ENCODE results near the gene PROM2.

PROM2 gene

GRCh38 chr2:95326433-95327140 lies 52.3 kb downstream of the PROM2 start:
- no peak overlapping the region for H4K8ac ChIP-seq (ENCODE audit: low read depth, low read length)
- H3K27me3 ChIP-seq (ENCODE audit: insufficient read depth, low read length): no peaks in the 10 kb centered on the region
- H3K18ac ChIP-seq (ENCODE audit: low read length): no peak overlapping the region
- H2AK5ac ChIP-seq (ENCODE audit: low read length): no peak overlapping the region
- no peak overlapping the region for H3K4ac ChIP-seq (ENCODE audit: low read depth, low read length)
- H2BK12ac ChIP-seq (ENCODE audit: low read length): no peak overlapping the region
- no peak overlapping the region for H2BK5ac ChIP-seq (ENCODE audit: low read depth, low read length, poor library complexity)
- no peaks in the 10 kb centered on the region for H3K36me3 ChIP-seq (ENCODE audit: control insufficient read depth in 1 of 2, insufficient read depth in 2 of 2, low read length in 2 of 2)
- H4K91ac ChIP-seq (ENCODE audit: low read depth, low read length): no peak overlapping the region
- no peak overlapping the region for H3K14ac ChIP-seq (ENCODE audit: low read length)
- H2BK120ac ChIP-seq (ENCODE audit: insufficient read depth, low read length, poor library complexity): no peak overlapping the region
- no peak overlapping the region for H3K4me3 ChIP-seq (ENCODE audit: low read depth, low read length)
- H3K9me3 ChIP-seq (ENCODE audit: insufficient read depth, low read depth, low read length): no peaks in the 10 kb centered on the region
- H3K79me1 ChIP-seq (ENCODE audit: low read length): no peaks in the 10 kb centered on the region
- no CpG with 5 or more reads among the region's 30 CpGs for WGBS (ENCODE audit: extremely low coverage, insufficient coverage, insufficient read length)
- H3K23ac ChIP-seq (ENCODE audit: low read length): no peak overlapping the region
- H3K27ac ChIP-seq (ENCODE audit: low read depth, low read length): no peak overlapping the region
- H4K12ac ChIP-seq (ENCODE audit: low read depth, low read length): no peak overlapping the region
- peaks cover 0 to 4% of the 10 kb centered on the region in 2 experiments for H3K4me1 ChIP-seq (ENCODE audit: control insufficient read depth in 1 of 2, insufficient read depth in 2 of 2, low read length in 2 of 2)
- no peak for DNase-seq
- H3K4me2 ChIP-seq (ENCODE audit: low read length): no peak overlapping the region
- H3K9ac ChIP-seq (ENCODE audit: low read length): no peak overlapping the region
- no peaks in the 10 kb centered on the region for H3K79me2 ChIP-seq (ENCODE audit: control insufficient read depth, insufficient read depth, low read length, poor library complexity)
- H2AFZ ChIP-seq (ENCODE audit: insufficient read depth, low read length, poor library complexity): no peak overlapping the region

- Histone ChIP-seq H3K4ac (ENCODE audit: low read depth, low read length) (no peak overlapping the region), H4K12ac (ENCODE audit: low read depth, low read length) (no peak overlapping the region), H4K8ac (ENCODE audit: low read depth, low read length) (no peak overlapping the region), H4K91ac (ENCODE audit: low read depth, low read length) (no peak overlapping the region), H3K36me3 (ENCODE audit: control insufficient read depth in 1 of 2, insufficient read depth in 2 of 2, low read length in 2 of 2) (no peaks in the 10 kb centered on the region), H3K4me1 (ENCODE audit: control insufficient read depth in 1 of 2, insufficient read depth in 2 of 2, low read length in 2 of 2) (peaks cover 0 to 4% of the 10 kb centered on the region in 2 experiments), H2BK120ac (ENCODE audit: insufficient read depth, low read length, poor library complexity) (no peak overlapping the region), H3K79me2 (ENCODE audit: control insufficient read depth, insufficient read depth, low read length, poor library complexity) (no peaks in the 10 kb centered on the region), H3K9ac (ENCODE audit: low read length) (no peak overlapping the region), H3K27me3 (ENCODE audit: insufficient read depth, low read length) (no peaks in the 10 kb centered on the region), H2AK5ac (ENCODE audit: low read length) (no peak overlapping the region), H3K9me3 (ENCODE audit: insufficient read depth, low read depth, low read length) (no peaks in the 10 kb centered on the region), H3K18ac (ENCODE audit: low read length) (no peak overlapping the region), H3K23ac (ENCODE audit: low read length) (no peak overlapping the region), H3K4me3 (ENCODE audit: low read depth, low read length) (no peak overlapping the region), H3K79me1 (ENCODE audit: low read length) (no peaks in the 10 kb centered on the region), H3K27ac (ENCODE audit: low read depth, low read length) (no peak overlapping the region), H3K14ac (ENCODE audit: low read length) (no peak overlapping the region), H3K4me2 (ENCODE audit: low read length) (no peak overlapping the region), H2AFZ (ENCODE audit: insufficient read depth, low read length, poor library complexity) (no peak overlapping the region), H2BK5ac (ENCODE audit: low read depth, low read length, poor library complexity) (no peak overlapping the region), H2BK12ac (ENCODE audit: low read length) (no peak overlapping the region)
- DNase-seq: no peak
- no CpG with 5 or more reads among the region's 7 CpGs for WGBS (ENCODE audit: extremely low coverage, insufficient coverage, insufficient read length)
Measured at GRCh38 chr2:95327861-95328260, 53.6 kb downstream of the PROM2 start.

DNA sequence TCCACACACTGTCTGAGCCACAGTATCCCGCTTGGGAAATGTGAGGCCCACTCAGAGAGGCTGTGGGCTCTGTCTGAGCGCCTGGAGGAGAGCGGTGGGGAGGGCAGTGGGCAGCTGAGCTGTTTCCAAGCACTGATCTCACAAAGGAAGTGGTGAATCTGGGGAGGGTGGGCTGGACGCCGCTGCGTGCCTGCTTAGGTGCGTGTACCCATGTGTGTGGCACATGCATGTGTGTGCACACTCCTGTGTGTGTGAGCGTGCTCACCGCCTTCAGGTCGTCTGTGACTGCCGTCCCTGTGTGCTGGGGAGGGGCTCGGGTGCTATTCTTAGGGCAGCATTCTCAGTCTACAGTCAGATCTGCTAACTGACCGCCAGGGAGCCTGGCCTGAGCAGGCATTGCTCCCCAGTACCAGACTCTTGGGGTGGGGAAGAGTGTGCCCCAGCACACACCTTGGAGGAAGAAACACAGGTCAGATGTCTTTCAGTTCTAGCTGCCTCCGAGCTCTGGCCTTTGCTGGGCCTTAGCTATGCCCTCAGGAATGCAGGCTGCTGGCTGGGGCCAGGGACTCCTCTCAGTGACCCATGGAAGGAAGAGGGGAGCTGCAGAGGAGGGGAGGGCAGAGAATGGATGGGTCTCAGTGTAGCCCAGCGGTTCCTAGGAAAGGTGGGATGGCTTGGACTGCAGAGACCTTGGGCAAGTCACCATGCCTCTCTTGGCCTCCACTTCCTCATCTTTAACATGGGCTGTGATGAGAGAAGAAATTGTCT lies 54.3 kb downstream of the PROM2 start:
- no peaks in the 10 kb centered on the region for H3K36me3 ChIP-seq (ENCODE audit: control insufficient read depth in 1 of 2, insufficient read depth in 2 of 2, low read length in 2 of 2)
- H3K4me2 ChIP-seq (ENCODE audit: low read length): no peak overlapping the region
- DNase-seq: no peak
- no peak overlapping the region for H2AFZ ChIP-seq (ENCODE audit: insufficient read depth, low read length, poor library complexity)
- H3K4me3 ChIP-seq (ENCODE audit: low read depth, low read length): no peak overlapping the region
- H3K4ac ChIP-seq (ENCODE audit: low read depth, low read length): no peak overlapping the region
- no peaks in the 10 kb centered on the region for H3K27me3 ChIP-seq (ENCODE audit: insufficient read depth, low read length)
- no peak overlapping the region for H3K18ac ChIP-seq (ENCODE audit: low read length)
- H3K79me1 ChIP-seq (ENCODE audit: low read length): no peaks in the 10 kb centered on the region
- no peak overlapping the region for H2AK5ac ChIP-seq (ENCODE audit: low read length)
- H2BK5ac ChIP-seq (ENCODE audit: low read depth, low read length, poor library complexity): no peak overlapping the region
- no peak overlapping the region for H4K8ac ChIP-seq (ENCODE audit: low read depth, low read length)
- no peak overlapping the region for H2BK120ac ChIP-seq (ENCODE audit: insufficient read depth, low read length, poor library complexity)
- no peak overlapping the region for H3K27ac ChIP-seq (ENCODE audit: low read depth, low read length)
- H4K12ac ChIP-seq (ENCODE audit: low read depth, low read length): no peak overlapping the region
- no peak overlapping the region for H4K91ac ChIP-seq (ENCODE audit: low read depth, low read length)
- no peak overlapping the region for H3K9ac ChIP-seq (ENCODE audit: low read length)
- no peak overlapping the region for H3K23ac ChIP-seq (ENCODE audit: low read length)
- peaks cover 0 to 4% of the 10 kb centered on the region in 2 experiments for H3K4me1 ChIP-seq (ENCODE audit: control insufficient read depth in 1 of 2, insufficient read depth in 2 of 2, low read length in 2 of 2)
- no peak overlapping the region for H3K14ac ChIP-seq (ENCODE audit: low read length)
- H3K79me2 ChIP-seq (ENCODE audit: control insufficient read depth, insufficient read depth, low read length, poor library complexity): no peaks in the 10 kb centered on the region
- WGBS (ENCODE audit: extremely low coverage, insufficient coverage, insufficient read length): no CpG with 5 or more reads among the region's 15 CpGs
- no peak overlapping the region for H2BK12ac ChIP-seq (ENCODE audit: low read length)
- H3K9me3 ChIP-seq (ENCODE audit: insufficient read depth, low read depth, low read length): no peaks in the 10 kb centered on the region

DNA sequence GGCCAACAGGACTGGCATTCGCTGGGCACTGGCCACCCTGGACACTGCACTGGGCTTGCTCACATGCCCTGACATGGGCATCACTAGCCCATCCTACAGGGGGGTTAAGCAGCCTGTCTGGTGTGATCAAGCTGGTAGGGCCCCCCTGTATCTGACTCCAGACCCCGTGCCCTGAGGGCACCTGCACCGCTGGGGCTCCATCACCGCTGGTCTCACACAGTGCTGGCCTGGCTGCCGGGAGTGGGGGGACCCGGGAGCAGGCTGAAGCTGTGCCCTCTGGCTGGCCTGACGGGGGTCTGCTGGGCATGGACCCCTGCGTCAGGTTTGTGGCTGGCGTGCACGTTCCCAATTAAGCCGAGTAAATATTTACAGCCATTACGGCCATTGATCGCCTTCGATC lies 55.2 kb downstream of the PROM2 start:
- no peak overlapping the region for H3K9ac ChIP-seq (ENCODE audit: low read length)
- no peak overlapping the region for H3K14ac ChIP-seq (ENCODE audit: low read length)
- H3K36me3 ChIP-seq (ENCODE audit: control insufficient read depth in 1 of 2, insufficient read depth in 2 of 2, low read length in 2 of 2): no peaks in the 10 kb centered on the region
- H4K8ac ChIP-seq (ENCODE audit: low read depth, low read length): no peak overlapping the region
- no peaks in the 10 kb centered on the region for H3K79me2 ChIP-seq (ENCODE audit: control insufficient read depth, insufficient read depth, low read length, poor library complexity)
- H3K27me3 ChIP-seq (ENCODE audit: insufficient read depth, low read length): no peaks in the 10 kb centered on the region
- peaks cover 0 to 4% of the 10 kb centered on the region in 2 experiments for H3K4me1 ChIP-seq (ENCODE audit: control insufficient read depth in 1 of 2, insufficient read depth in 2 of 2, low read length in 2 of 2)
- no peak overlapping the region for H3K18ac ChIP-seq (ENCODE audit: low read length)
- H2BK5ac ChIP-seq (ENCODE audit: low read depth, low read length, poor library complexity): no peak overlapping the region
- no peak overlapping the region for H3K23ac ChIP-seq (ENCODE audit: low read length)
- H4K91ac ChIP-seq (ENCODE audit: low read depth, low read length): no peak overlapping the region
- no peak overlapping the region for H2AK5ac ChIP-seq (ENCODE audit: low read length)
- no CpG with 5 or more reads among the region's 14 CpGs for WGBS (ENCODE audit: extremely low coverage, insufficient coverage, insufficient read length)
- no peak overlapping the region for H3K4ac ChIP-seq (ENCODE audit: low read depth, low read length)
- no peak overlapping the region for H4K12ac ChIP-seq (ENCODE audit: low read depth, low read length)
- no peak overlapping the region for H2AFZ ChIP-seq (ENCODE audit: insufficient read depth, low read length, poor library complexity)
- no peak overlapping the region for H3K4me3 ChIP-seq (ENCODE audit: low read depth, low read length)
- no peaks in the 10 kb centered on the region for H3K9me3 ChIP-seq (ENCODE audit: insufficient read depth, low read depth, low read length)
- H3K79me1 ChIP-seq (ENCODE audit: low read length): no peaks in the 10 kb centered on the region
- H2BK12ac ChIP-seq (ENCODE audit: low read length): no peak overlapping the region
- DNase-seq: no peak
- no peak overlapping the region for H2BK120ac ChIP-seq (ENCODE audit: insufficient read depth, low read length, poor library complexity)
- no peak overlapping the region for H3K27ac ChIP-seq (ENCODE audit: low read depth, low read length)
- no peak overlapping the region for H3K4me2 ChIP-seq (ENCODE audit: low read length)

Measured in trophoblast cell (in vitro differentiated cells and primary cell).